Measurements from ENCODE around the gene GRID2. TPM values are rescaled to one million over a fixed set of nuclear protein-coding genes. Genes with fewer than 3 reads are reported as not detected.

The GRID2 gene
- polyA plus RNA-seq, 2 donors, result 0.02 TPM; not detected in 1

DNA sequence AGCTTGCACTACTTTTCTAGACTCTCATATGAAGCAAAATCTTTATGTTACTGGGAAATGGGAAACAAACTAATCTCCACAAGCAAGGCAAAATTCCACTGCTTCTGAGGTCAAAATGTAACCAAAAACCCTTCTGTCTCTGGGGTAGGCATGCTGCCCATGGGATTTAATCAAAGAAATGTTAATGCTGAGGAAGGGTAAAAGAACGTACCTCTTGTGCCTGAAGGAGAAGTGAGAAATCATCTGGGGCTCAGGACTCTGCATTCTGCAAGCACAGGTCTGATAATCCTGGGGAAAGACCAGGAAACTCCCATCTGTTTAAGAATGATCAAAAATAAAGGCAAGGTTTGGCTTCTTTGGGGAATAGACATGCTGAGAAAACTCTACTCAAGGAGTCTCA, 184.7 kb downstream of the GRID2 start:
- no peak overlapping the region for H3K4me3 ChIP-seq (ENCODE audit: low read depth in 1 of 2, low read length in 2 of 2)
- 64 to 75% methylated on average over 1 of the region's 1 CpG for WGBS, 2 donors
- H3K27me3 ChIP-seq (ENCODE audit: control insufficient read depth in 1 of 2, insufficient read depth in 2 of 2, low read length in 2 of 2), result no peaks in the 10 kb centered on the region
- no peak overlapping the region for H3K27ac ChIP-seq (ENCODE audit: low read depth in 2 of 2, low read length in 1 of 2)
- no peaks in the 10 kb centered on the region for H3K4me1 ChIP-seq (ENCODE audit: control insufficient read depth in 2 of 2, insufficient read depth in 2 of 2, low read length in 1 of 2)
- H3K36me3 ChIP-seq (ENCODE audit: control insufficient read depth in 2 of 2, insufficient read depth in 2 of 2, low read length in 1 of 2), result no peaks in the 10 kb centered on the region
- no peaks in the 10 kb centered on the region for H3K9me3 ChIP-seq (ENCODE audit: control insufficient read depth in 2 of 2, insufficient read depth in 1 of 2, low read depth in 1 of 2, low read length in 1 of 2)

DNA sequence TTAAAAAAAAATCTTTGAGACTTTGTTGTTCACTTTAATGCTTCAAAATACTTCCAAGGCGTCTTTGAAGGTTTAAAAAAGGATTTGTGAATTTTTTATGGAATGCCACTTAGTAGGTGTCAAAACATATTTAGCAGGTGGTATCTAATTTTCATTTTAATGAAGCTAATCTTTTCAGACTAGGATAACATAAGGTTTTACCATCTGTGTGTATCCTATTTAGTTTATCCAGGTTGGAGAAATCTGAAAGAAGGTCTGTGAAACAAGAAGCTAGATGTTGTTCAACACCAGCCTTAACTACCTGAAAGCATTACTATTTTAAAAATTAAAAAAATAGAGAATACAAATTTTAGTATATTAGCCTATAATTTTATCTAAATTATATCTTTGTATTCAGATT, 193.4 kb downstream of the GRID2 start:
- 71 to 74% methylated on average over 1 of the region's 1 CpG for WGBS, 2 donors
- Histone ChIP-seq H3K9me3 (ENCODE audit: control insufficient read depth in 2 of 2, insufficient read depth in 1 of 2, low read depth in 1 of 2, low read length in 1 of 2) (no peaks in the 10 kb centered on the region), H3K27me3 (ENCODE audit: control insufficient read depth in 1 of 2, insufficient read depth in 2 of 2, low read length in 2 of 2) (no peaks in the 10 kb centered on the region), H3K4me1 (ENCODE audit: control insufficient read depth in 2 of 2, insufficient read depth in 2 of 2, low read length in 1 of 2) (no peaks in the 10 kb centered on the region), H3K4me3 (ENCODE audit: low read depth in 1 of 2, low read length in 2 of 2) (no peak overlapping the region), H3K36me3 (ENCODE audit: control insufficient read depth in 2 of 2, insufficient read depth in 2 of 2, low read length in 1 of 2) (no peaks in the 10 kb centered on the region), H3K27ac (ENCODE audit: low read depth in 2 of 2, low read length in 1 of 2) (no peak overlapping the region)

DNA sequence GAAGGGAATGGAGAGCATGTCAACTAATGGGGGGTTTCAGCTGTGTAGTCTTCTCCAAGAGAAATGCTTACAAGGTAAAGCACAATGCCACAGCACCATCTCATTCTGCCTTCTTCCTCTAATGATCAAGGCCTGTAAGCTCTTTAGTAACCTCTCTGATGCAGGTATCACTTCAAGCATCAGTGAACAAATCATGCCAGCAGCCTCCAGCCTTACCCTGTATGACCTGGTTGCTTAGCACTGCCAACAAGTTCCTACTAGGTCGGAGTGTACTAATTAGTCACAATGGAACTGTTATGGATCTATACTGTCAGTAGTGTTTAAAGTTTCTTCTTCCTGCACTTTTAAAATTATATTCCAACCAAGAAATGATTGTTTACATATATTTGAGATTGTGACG, 197.7 kb downstream of the GRID2 start:
- Histone ChIP-seq H3K27me3 (ENCODE audit: control insufficient read depth in 1 of 2, insufficient read depth in 2 of 2, low read length in 2 of 2) (no peaks in the 10 kb centered on the region), H3K4me1 (ENCODE audit: control insufficient read depth in 2 of 2, insufficient read depth in 2 of 2, low read length in 1 of 2) (no peaks in the 10 kb centered on the region), H3K27ac (ENCODE audit: low read depth in 2 of 2, low read length in 1 of 2) (no peak overlapping the region), H3K4me3 (ENCODE audit: low read depth in 1 of 2, low read length in 2 of 2) (no peak overlapping the region), H3K36me3 (ENCODE audit: control insufficient read depth in 2 of 2, insufficient read depth in 2 of 2, low read length in 1 of 2) (no peaks in the 10 kb centered on the region), H3K9me3 (ENCODE audit: control insufficient read depth in 2 of 2, insufficient read depth in 1 of 2, low read depth in 1 of 2, low read length in 1 of 2) (no peaks in the 10 kb centered on the region)
- 55 to 60% methylated on average over 2 of the region's 2 CpGs for WGBS, 2 donors

DNA sequence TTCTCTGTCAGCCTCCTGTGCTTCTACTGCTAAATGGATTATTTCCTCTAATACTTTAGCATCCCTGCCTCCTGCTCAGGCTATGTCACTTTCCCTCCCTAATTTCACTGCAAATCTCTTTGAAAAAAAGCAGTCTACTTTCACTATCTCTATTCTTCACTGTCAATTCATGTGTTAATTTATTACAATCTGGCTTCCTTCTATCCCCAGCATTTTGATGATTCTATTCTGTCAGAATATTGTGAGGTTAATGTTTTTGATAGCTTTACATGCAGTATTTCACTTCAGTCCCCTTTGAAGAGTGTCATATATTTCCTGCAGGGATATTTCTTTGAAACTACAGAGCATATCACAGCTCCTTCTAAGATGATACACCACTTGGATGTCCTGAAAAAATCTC, 203.2 kb downstream of the GRID2 start:
- Histone ChIP-seq H3K36me3 (ENCODE audit: control insufficient read depth in 2 of 2, insufficient read depth in 2 of 2, low read length in 1 of 2) (no peaks in the 10 kb centered on the region), H3K4me3 (ENCODE audit: low read depth in 1 of 2, low read length in 2 of 2) (no peak overlapping the region), H3K4me1 (ENCODE audit: control insufficient read depth in 2 of 2, insufficient read depth in 2 of 2, low read length in 1 of 2) (no peaks in the 10 kb centered on the region), H3K27me3 (ENCODE audit: control insufficient read depth in 1 of 2, insufficient read depth in 2 of 2, low read length in 2 of 2) (no peaks in the 10 kb centered on the region), H3K9me3 (ENCODE audit: control insufficient read depth in 2 of 2, insufficient read depth in 1 of 2, low read depth in 1 of 2, low read length in 1 of 2) (no peaks in the 10 kb centered on the region), H3K27ac (ENCODE audit: low read depth in 2 of 2, low read length in 1 of 2) (no peak overlapping the region)

DNA sequence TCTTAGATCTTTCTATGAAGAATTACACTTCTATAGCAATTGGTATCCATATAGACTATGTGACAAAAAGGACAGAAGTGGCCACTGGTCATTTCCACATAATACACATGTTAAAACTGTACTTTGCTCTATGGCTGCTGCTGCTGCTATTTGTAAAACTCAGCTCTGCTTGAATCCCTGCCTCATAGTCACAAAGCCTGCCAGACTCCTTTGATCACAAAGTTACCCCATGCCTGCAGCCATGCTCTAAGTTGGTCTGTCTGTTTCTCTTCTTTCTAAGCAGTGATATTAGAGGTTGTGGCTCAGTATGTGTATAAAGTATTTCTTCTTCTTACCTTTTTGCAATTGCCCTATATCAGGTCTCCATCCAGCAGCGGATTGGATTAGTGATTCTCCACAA, 210.9 kb downstream of the GRID2 start:
- no peaks in the 10 kb centered on the region for H3K4me1 ChIP-seq (ENCODE audit: control insufficient read depth in 2 of 2, insufficient read depth in 2 of 2, low read length in 1 of 2)
- H3K27ac ChIP-seq (ENCODE audit: low read depth in 2 of 2, low read length in 1 of 2), result no peak overlapping the region
- no peak overlapping the region for H3K4me3 ChIP-seq (ENCODE audit: low read depth in 1 of 2, low read length in 2 of 2)
- H3K9me3 ChIP-seq (ENCODE audit: control insufficient read depth in 2 of 2, insufficient read depth in 1 of 2, low read depth in 1 of 2, low read length in 1 of 2), result no peaks in the 10 kb centered on the region
- 87 to 92% methylated on average over 1 of the region's 1 CpG for WGBS, 2 donors
- no peaks in the 10 kb centered on the region for H3K27me3 ChIP-seq (ENCODE audit: control insufficient read depth in 1 of 2, insufficient read depth in 2 of 2, low read length in 2 of 2)
- no peaks in the 10 kb centered on the region for H3K36me3 ChIP-seq (ENCODE audit: control insufficient read depth in 2 of 2, insufficient read depth in 2 of 2, low read length in 1 of 2)

- WGBS, 2 donors, result 81 to 85% methylated on average over 6 of the region's 6 CpGs
- H3K4me1 ChIP-seq (ENCODE audit: control insufficient read depth in 2 of 2, insufficient read depth in 2 of 2, low read length in 1 of 2), result no peaks in the 10 kb centered on the region
- no peak overlapping the region for H3K27ac ChIP-seq (ENCODE audit: low read depth in 2 of 2, low read length in 1 of 2)
- H3K27me3 ChIP-seq (ENCODE audit: control insufficient read depth in 1 of 2, insufficient read depth in 2 of 2, low read length in 2 of 2), result no peaks in the 10 kb centered on the region
- H3K9me3 ChIP-seq (ENCODE audit: control insufficient read depth in 2 of 2, insufficient read depth in 1 of 2, low read depth in 1 of 2, low read length in 1 of 2), result no peaks in the 10 kb centered on the region
- H3K4me3 ChIP-seq (ENCODE audit: low read depth in 1 of 2, low read length in 2 of 2), result no peak overlapping the region
- no peaks in the 10 kb centered on the region for H3K36me3 ChIP-seq (ENCODE audit: control insufficient read depth in 2 of 2, insufficient read depth in 2 of 2, low read length in 1 of 2)
These were observed 212.7 kb downstream of the GRID2 start for GRCh38 chr4:92516450-92516849.

- Histone ChIP-seq H3K27ac (ENCODE audit: low read depth in 2 of 2, low read length in 1 of 2) (no peak overlapping the region), H3K27me3 (ENCODE audit: control insufficient read depth in 1 of 2, insufficient read depth in 2 of 2, low read length in 2 of 2) (no peaks in the 10 kb centered on the region), H3K4me3 (ENCODE audit: low read depth in 1 of 2, low read length in 2 of 2) (no peak overlapping the region), H3K9me3 (ENCODE audit: control insufficient read depth in 2 of 2, insufficient read depth in 1 of 2, low read depth in 1 of 2, low read length in 1 of 2) (no peaks in the 10 kb centered on the region), H3K36me3 (ENCODE audit: control insufficient read depth in 2 of 2, insufficient read depth in 2 of 2, low read length in 1 of 2) (no peaks in the 10 kb centered on the region), H3K4me1 (ENCODE audit: control insufficient read depth in 2 of 2, insufficient read depth in 2 of 2, low read length in 1 of 2) (no peaks in the 10 kb centered on the region)
- WGBS, 2 donors, result 94% methylated on average over 3 of the region's 3 CpGs
These were observed 216.0 kb downstream of the GRID2 start for GRCh38 chr4:92519727-92520126.

DNA sequence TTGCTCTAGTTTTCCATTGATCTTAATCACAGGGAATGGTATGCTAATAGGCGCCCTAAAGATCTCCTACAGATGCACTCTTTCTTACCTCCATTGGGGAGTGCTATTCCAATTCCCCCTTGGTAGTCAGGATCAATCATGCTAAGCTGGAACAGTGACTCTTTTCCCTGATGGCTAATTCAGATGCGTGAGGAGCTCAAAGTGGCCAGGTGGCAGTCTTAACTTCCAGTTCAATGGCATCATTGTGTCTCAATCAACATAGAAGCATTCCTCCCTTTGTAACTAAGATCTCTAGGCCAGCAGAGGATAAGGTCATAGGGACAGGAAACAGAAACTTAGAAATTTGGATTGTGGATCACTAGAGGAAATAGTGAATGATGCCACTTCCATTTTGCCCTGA, 216.8 kb downstream of the GRID2 start:
- 83% methylated on average over 2 of the region's 2 CpGs for WGBS, 2 donors
- no peak overlapping the region for H3K27ac ChIP-seq (ENCODE audit: low read depth in 2 of 2, low read length in 1 of 2)
- H3K36me3 ChIP-seq (ENCODE audit: control insufficient read depth in 2 of 2, insufficient read depth in 2 of 2, low read length in 1 of 2), result no peaks in the 10 kb centered on the region
- H3K9me3 ChIP-seq (ENCODE audit: control insufficient read depth in 2 of 2, insufficient read depth in 1 of 2, low read depth in 1 of 2, low read length in 1 of 2), result no peaks in the 10 kb centered on the region
- H3K27me3 ChIP-seq (ENCODE audit: control insufficient read depth in 1 of 2, insufficient read depth in 2 of 2, low read length in 2 of 2), result no peaks in the 10 kb centered on the region
- no peaks in the 10 kb centered on the region for H3K4me1 ChIP-seq (ENCODE audit: control insufficient read depth in 2 of 2, insufficient read depth in 2 of 2, low read length in 1 of 2)
- H3K4me3 ChIP-seq (ENCODE audit: low read depth in 1 of 2, low read length in 2 of 2), result no peak overlapping the region

GRCh38 chr4:92521941-92522340, 218.2 kb downstream of the GRID2 start:
- Histone ChIP-seq H3K27ac (ENCODE audit: low read depth in 2 of 2, low read length in 1 of 2) (no peak overlapping the region), H3K4me3 (ENCODE audit: low read depth in 1 of 2, low read length in 2 of 2) (no peak overlapping the region), H3K4me1 (ENCODE audit: control insufficient read depth in 2 of 2, insufficient read depth in 2 of 2, low read length in 1 of 2) (no peaks in the 10 kb centered on the region), H3K36me3 (ENCODE audit: control insufficient read depth in 2 of 2, insufficient read depth in 2 of 2, low read length in 1 of 2) (no peaks in the 10 kb centered on the region), H3K9me3 (ENCODE audit: control insufficient read depth in 2 of 2, insufficient read depth in 1 of 2, low read depth in 1 of 2, low read length in 1 of 2) (no peaks in the 10 kb centered on the region), H3K27me3 (ENCODE audit: control insufficient read depth in 1 of 2, insufficient read depth in 2 of 2, low read length in 2 of 2) (no peaks in the 10 kb centered on the region)
- 64 to 72% methylated on average over 2 of the region's 2 CpGs for WGBS, 2 donors

DNA sequence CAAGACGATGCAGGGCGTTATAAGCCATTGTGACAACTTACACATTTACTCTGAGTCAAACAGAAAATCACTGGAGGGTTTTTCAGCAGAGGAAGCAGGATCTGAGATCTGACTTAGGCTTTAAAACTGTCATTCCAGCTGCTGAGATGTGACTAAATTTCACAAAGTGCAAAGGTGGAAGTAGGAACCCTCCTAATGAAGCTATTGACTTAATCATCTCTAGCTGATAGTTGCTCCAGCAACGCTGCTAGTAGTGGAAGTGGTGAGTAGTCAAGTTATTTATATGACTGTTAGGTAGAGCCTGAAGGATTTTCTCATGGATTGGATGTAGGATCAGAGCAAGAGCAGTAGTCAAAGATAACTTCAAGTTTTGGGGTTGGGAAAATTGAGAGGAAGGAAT, 218.6 kb downstream of the GRID2 start:
- no peaks in the 10 kb centered on the region for H3K9me3 ChIP-seq (ENCODE audit: control insufficient read depth in 2 of 2, insufficient read depth in 1 of 2, low read depth in 1 of 2, low read length in 1 of 2)
- no peak overlapping the region for H3K4me3 ChIP-seq (ENCODE audit: low read depth in 1 of 2, low read length in 2 of 2)
- 43 to 56% methylated on average over 3 of the region's 3 CpGs for WGBS, 2 donors
- no peak overlapping the region for H3K27ac ChIP-seq (ENCODE audit: low read depth in 2 of 2, low read length in 1 of 2)
- H3K4me1 ChIP-seq (ENCODE audit: control insufficient read depth in 2 of 2, insufficient read depth in 2 of 2, low read length in 1 of 2), result no peaks in the 10 kb centered on the region
- no peaks in the 10 kb centered on the region for H3K27me3 ChIP-seq (ENCODE audit: control insufficient read depth in 1 of 2, insufficient read depth in 2 of 2, low read length in 2 of 2)
- H3K36me3 ChIP-seq (ENCODE audit: control insufficient read depth in 2 of 2, insufficient read depth in 2 of 2, low read length in 1 of 2), result no peaks in the 10 kb centered on the region
